Measurements from ENCODE around the gene TOM1L2. TPM values are rescaled to one million over a fixed set of nuclear protein-coding genes. Genes with fewer than 3 reads are reported as not detected.

TOM1L2 gene
- total RNA-seq, 1 experiment from 2014 or later: 3.1 TPM

GRCh38 chr17:17827826-17828621 lies 144.2 kb downstream of the TOM1L2 start:
- H3K4me3 ChIP-seq (ENCODE audit: insufficient read depth, low read depth, low read length): no peak overlapping the region
- peaks cover 2% of the 10 kb centered on the region for H3K27me3 ChIP-seq (ENCODE audit: control insufficient read depth, insufficient read depth, low read length)
- no peaks in the 10 kb centered on the region; the same call in none of the 2 replicates for H3K36me3 ChIP-seq (replicated peaks; ENCODE audit: control insufficient read depth, insufficient read depth, low read length)
- no peak for DNase-seq

GRCh38 chr17:17826942-17827785 lies 145.0 kb downstream of the TOM1L2 start:
- peaks cover 3% of the 10 kb centered on the region for H3K27me3 ChIP-seq (ENCODE audit: control insufficient read depth, insufficient read depth, low read length)
- H3K4me3 ChIP-seq (ENCODE audit: insufficient read depth, low read depth, low read length): no peak overlapping the region
- no peak for DNase-seq
- H3K36me3 ChIP-seq (replicated peaks; ENCODE audit: control insufficient read depth, insufficient read depth, low read length): no peaks in the 10 kb centered on the region; the same call in none of the 2 replicates

DNA sequence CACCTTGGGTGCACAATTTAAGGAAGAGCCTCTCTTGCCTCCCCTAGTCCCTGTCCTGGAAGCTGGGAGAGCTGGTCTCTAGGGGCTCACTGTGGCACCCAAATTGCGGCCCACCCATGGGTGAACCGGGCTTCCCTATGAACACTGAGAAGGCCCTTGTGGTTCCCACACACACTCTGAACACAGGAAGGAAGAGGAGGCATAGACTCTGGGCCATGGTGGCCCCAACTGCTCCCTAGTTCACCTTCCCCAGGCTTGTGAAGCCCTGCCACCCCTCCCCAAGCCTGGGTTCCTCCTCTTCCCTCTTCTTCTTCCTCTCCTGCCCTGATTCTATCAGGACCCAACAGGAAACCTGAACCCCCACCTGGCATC lies 145.9 kb downstream of the TOM1L2 start:
- Histone ChIP-seq H3K27me3 (ENCODE audit: control insufficient read depth, insufficient read depth, low read length) (peaks cover 3% of the 10 kb centered on the region), H3K36me3 (replicated peaks; ENCODE audit: control insufficient read depth, insufficient read depth, low read length) (no peaks in the 10 kb centered on the region; the same call in none of the 2 replicates), H3K4me3 (ENCODE audit: insufficient read depth, low read depth, low read length) (no peak overlapping the region)
- DNase-seq: no peak

DNA sequence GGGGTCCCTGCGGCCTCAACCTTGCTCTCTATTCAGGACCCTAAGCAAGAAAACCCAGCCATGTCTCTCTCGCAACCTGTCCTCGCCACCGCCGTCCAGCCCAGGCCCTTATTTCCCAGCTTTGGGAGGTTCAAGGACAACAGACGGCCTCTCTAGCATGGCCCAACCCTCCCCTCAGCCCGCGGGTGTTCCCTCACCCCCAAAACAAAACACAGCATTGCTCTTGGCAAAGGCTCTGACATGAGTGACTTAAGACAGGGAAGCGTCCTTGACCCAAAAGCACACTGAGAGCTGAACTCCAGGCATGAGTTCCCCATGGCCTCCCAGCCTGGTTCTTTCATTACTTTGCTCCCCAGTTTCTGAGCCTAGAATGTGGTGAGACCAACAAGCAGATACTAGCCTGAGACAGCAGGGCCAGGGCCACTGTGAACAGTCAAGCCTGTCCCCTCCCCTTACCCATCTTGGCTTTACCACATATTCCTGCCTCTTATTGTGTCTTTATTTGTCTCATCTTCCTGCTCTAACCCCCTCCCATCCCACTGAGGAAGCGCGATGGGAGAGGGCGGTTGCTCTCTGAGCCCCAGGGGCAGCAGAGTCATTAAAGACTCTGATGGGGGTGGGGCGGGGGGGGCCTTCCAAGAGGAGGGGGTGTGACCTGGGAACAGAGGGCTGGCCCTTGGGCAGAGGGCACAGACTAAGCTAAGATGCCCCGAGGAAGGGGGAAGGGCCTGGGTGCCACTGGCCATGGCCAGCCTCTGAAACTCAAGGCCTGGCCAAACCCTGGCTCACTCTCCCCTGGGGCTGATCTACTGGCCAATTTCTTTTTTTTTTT lies 147.2 kb downstream of the TOM1L2 start:
- Histone ChIP-seq H3K4me3 (ENCODE audit: insufficient read depth, low read depth, low read length) (no peak overlapping the region), H3K36me3 (replicated peaks; ENCODE audit: control insufficient read depth, insufficient read depth, low read length) (peaks cover 4% of the 10 kb centered on the region), H3K27me3 (ENCODE audit: control insufficient read depth, insufficient read depth, low read length) (peaks cover 3% of the 10 kb centered on the region)
- DNase-seq: peak; percentile 83

- peak; percentile 79 for DNase-seq
- no peak overlapping the region for H3K4me3 ChIP-seq (ENCODE audit: insufficient read depth, low read depth, low read length)
- H3K27me3 ChIP-seq (ENCODE audit: control insufficient read depth, insufficient read depth, low read length): peaks cover 3% of the 10 kb centered on the region
- H3K36me3 ChIP-seq (replicated peaks; ENCODE audit: control insufficient read depth, insufficient read depth, low read length): peaks cover 9% of the 10 kb centered on the region
Observed at GRCh38 chr17:17824119-17824782, 147.9 kb downstream of the TOM1L2 start.

- peaks cover 3% of the 10 kb centered on the region for H3K27me3 ChIP-seq (ENCODE audit: control insufficient read depth, insufficient read depth, low read length)
- DNase-seq: peak; percentile 100
- peak overlapping the region; percentile 20 for H3K4me3 ChIP-seq (ENCODE audit: insufficient read depth, low read depth, low read length)
- H3K36me3 ChIP-seq (replicated peaks; ENCODE audit: control insufficient read depth, insufficient read depth, low read length): peaks cover 15% of the 10 kb centered on the region
Observed at GRCh38 chr17:17823433-17824118, 148.6 kb downstream of the TOM1L2 start.

- Histone ChIP-seq H3K4me3 (ENCODE audit: insufficient read depth, low read depth, low read length) (no peak overlapping the region), H3K27me3 (ENCODE audit: control insufficient read depth, insufficient read depth, low read length) (peaks cover 3% of the 10 kb centered on the region), H3K36me3 (replicated peaks; ENCODE audit: control insufficient read depth, insufficient read depth, low read length) (peaks cover 20% of the 10 kb centered on the region)
- no peak for DNase-seq
Observed at GRCh38 chr17:17822616-17823015, 149.6 kb downstream of the TOM1L2 start.

GRCh38 chr17:17822189-17822588 lies 150.0 kb downstream of the TOM1L2 start:
- Histone ChIP-seq H3K4me3 (ENCODE audit: insufficient read depth, low read depth, low read length) (no peak overlapping the region), H3K36me3 (replicated peaks; ENCODE audit: control insufficient read depth, insufficient read depth, low read length) (peaks cover 20% of the 10 kb centered on the region), H3K27me3 (ENCODE audit: control insufficient read depth, insufficient read depth, low read length) (peaks cover 3% of the 10 kb centered on the region)
- DNase-seq: no peak

- peaks cover 26% of the 10 kb centered on the region for H3K36me3 ChIP-seq (replicated peaks; ENCODE audit: control insufficient read depth, insufficient read depth, low read length)
- H3K27me3 ChIP-seq (ENCODE audit: control insufficient read depth, insufficient read depth, low read length): peaks cover 3% of the 10 kb centered on the region
- DNase-seq: no peak
- no peak overlapping the region for H3K4me3 ChIP-seq (ENCODE audit: insufficient read depth, low read depth, low read length)
Observed at GRCh38 chr17:17820463-17821158, 151.6 kb downstream of the TOM1L2 start.

DNA sequence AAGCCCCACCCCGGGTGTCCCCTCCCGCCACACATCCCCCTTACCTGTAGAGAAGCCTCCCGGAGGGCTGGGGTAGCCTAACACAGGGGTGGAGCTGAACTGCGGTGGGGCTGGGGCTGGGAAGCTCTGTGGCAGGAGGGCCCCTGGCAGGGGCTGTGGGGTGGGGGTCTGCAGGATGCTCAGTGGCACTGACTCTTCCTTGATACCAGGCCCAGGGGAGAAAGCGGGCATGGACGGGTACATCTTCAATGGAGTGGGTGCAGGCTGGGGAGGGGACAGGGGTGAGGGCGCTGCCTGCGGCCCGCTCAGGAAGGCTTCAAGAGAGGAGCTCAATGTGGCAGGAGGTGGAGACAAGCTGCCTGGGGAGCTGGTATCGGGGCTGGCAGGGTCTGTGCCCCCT lies 152.2 kb downstream of the TOM1L2 start:
- DNase-seq: no peak
- H3K27me3 ChIP-seq (ENCODE audit: control insufficient read depth, insufficient read depth, low read length): peaks cover 3% of the 10 kb centered on the region
- peaks cover 30% of the 10 kb centered on the region for H3K36me3 ChIP-seq (replicated peaks; ENCODE audit: control insufficient read depth, insufficient read depth, low read length)
- no peak overlapping the region for H3K4me3 ChIP-seq (ENCODE audit: insufficient read depth, low read depth, low read length)

GRCh38 chr17:17819561-17819995 lies 152.6 kb downstream of the TOM1L2 start:
- Histone ChIP-seq H3K36me3 (replicated peaks; ENCODE audit: control insufficient read depth, insufficient read depth, low read length) (peaks cover 33% of the 10 kb centered on the region), H3K4me3 (ENCODE audit: insufficient read depth, low read depth, low read length) (no peak overlapping the region), H3K27me3 (ENCODE audit: control insufficient read depth, insufficient read depth, low read length) (peaks cover 3% of the 10 kb centered on the region)
- DNase-seq: peak; percentile 78

- DNase-seq: no peak
- Histone ChIP-seq H3K27me3 (ENCODE audit: control insufficient read depth, insufficient read depth, low read length) (peaks cover 3% of the 10 kb centered on the region), H3K36me3 (replicated peaks; ENCODE audit: control insufficient read depth, insufficient read depth, low read length) (peaks cover 36% of the 10 kb centered on the region), H3K4me3 (ENCODE audit: insufficient read depth, low read depth, low read length) (no peak overlapping the region)
Observed at GRCh38 chr17:17819111-17819510, 153.1 kb downstream of the TOM1L2 start.

- Histone ChIP-seq H3K36me3 (replicated peaks; ENCODE audit: control insufficient read depth, insufficient read depth, low read length) (peaks cover 37% of the 10 kb centered on the region), H3K4me3 (ENCODE audit: insufficient read depth, low read depth, low read length) (no peak overlapping the region), H3K27me3 (ENCODE audit: control insufficient read depth, insufficient read depth, low read length) (peaks cover 2% of the 10 kb centered on the region)
- DNase-seq: peak; percentile 82
Observed at GRCh38 chr17:17818088-17818526, 154.1 kb downstream of the TOM1L2 start.

All from H7 (cell line).